Umbilical cord (tissue), 2 donors: ENCODE measurements around the gene VKORC1. TPM values are rescaled to one million over a fixed set of nuclear protein-coding genes. Genes with fewer than 3 reads are reported as not detected.
A peak's percentile ranks its signal among the peaks of the same experiment; 100 is the strongest.
"Not testable (repeated sequence)": the region's sequence is repeated elsewhere in the genome, so short reads cannot be mapped to it uniquely, and the experiment has no call there.

Experiments
- DNase-seq: peaks from one replicate; pipeline ENCODE4 v3.0.0-alpha.2; 2015; ENCODE audit warnings: low spot score
- total RNA-seq: library from RNA; depleted of rRNA; stranded (reverse); fragments of >200 nt; gene quantifications from one replicate; pipeline ENCODE4 v1.2.3, GENCODE V29; 2014; ENCODE audit warnings: low replicate concordance; ENCODE audit not compliant: insufficient read depth

Gene VKORC1
- 112 TPM for total RNA-seq

GRCh38 chr16:31094424-31095120, at the start of gene VKORC1:
TSS of gene VKORC1 (minus strand) at chr16:31094797. CDS start at chr16:31094729, 68 bp downstream.
- peak; percentile 94 for DNase-seq

- DNase-seq: no peak
Observed at GRCh38 chr16:31143694-31144148, 49.1 kb upstream of the VKORC1 start.

DNA sequence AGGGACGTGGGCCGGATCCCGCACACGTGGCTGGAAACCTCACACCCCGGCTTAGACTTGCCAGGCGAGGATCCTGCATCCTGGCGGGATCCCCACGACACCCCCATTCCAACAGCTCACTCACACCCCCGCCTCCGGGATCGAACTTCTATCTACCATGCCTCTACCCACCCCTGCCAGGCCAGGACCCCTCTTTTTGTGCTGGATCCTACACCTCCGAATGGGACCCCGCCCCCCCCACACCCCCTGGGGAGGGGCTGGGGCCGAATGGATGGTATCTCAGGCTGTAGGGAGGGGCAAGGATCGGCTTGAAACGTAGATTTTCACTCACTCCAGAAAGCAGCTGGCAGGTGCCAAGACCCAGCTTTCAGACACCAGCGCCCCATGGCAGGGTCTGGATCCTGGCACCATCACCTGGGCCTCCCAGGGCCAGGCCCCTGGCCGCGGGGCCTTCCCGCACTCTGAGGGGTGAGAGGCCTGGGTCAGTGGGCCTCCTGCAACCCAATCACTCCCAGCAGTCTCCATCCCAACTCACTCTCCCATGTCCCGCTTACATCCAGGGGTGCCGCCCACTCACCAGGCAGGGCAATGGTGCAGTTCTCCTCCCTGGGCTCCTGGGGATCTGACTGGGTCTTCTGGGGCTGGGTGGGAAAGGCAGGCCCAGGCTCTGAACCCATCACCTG, 48.6 kb upstream of the VKORC1 start:
- DNase-seq: no peak

- peak; percentile 100 for DNase-seq
Observed at GRCh38 chr16:31142109-31143010, 47.8 kb upstream of the VKORC1 start.

GRCh38 chr16:31141489-31142108, 47.0 kb upstream of the VKORC1 start:
- no peak for DNase-seq

GRCh38 chr16:31141071-31141469, 46.5 kb upstream of the VKORC1 start:
- DNase-seq: not testable (repeated sequence)

DNA sequence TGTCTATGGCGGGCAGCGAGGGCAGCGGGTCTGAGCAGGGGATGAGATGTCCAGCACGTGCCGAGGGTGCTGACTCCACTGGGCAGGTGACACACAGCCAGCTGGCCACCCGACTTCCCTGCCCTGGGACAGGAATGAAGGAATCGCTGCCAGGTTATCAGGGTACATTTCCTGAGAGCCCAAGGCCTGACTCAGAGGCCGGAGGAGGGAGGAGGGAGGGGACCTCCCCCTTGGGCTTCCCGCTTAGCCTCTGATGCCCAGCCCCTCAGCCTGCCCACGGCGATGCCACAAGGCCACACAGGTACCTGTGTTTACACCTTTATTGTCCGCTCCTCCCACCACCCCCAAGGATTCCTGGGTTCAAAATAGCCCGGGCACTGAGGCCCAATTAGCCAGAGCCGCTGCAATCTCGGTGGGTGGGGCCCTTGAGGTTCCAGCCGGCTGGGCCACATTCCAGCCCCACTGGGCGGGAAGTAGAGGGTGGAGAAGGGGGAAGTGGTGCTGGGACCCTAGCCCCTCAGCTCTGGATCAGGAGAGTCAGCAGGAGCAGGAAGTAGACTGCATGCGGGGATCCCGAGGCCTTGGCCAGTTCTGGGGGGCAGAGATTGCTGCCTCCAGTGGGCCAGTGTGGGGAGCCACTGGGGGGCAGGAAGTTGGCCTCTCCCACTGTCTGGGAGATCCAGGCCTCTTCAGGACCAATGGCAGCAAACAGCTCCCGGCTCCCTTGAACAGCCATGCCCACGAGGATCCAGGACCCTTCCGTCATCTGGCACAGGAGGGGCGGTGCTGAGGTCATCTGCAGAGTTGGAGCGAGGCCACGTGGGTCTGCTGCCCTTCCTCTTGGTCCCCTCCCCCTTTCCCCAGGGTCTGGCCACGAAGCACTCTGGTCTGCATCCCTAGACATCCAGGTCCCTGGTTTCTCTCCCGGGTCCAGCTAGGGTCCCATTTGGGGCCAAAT, 44.3 kb upstream of the VKORC1 start:
- peak; percentile 61 for DNase-seq

GRCh38 chr16:31136822-31137499, 42.4 kb upstream of the VKORC1 start:
- DNase-seq: not testable (repeated sequence)

DNA sequence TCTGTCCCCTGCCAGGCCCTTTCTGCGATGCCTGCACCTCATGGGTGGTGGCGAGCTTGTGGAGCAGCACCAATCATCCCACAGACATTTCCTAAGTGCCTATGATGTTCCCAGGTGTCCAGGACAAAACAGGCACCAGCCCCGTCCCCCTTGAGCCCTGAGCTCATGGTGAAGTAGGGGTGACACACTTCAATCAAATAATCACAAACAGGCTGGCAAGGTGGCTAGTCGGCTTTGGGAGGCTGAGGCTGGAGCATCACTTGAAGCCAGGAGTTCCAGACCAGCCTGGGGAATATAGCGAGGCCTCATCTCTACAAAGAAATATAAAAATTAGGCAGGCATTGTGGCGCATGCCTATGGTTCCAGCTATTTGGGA, 41.7 kb upstream of the VKORC1 start:
- no peak for DNase-seq

- DNase-seq: no peak
Observed at GRCh38 chr16:31135535-31136286, 41.1 kb upstream of the VKORC1 start, which contains the start of gene PRSS8. TSS of gene PRSS8 (minus strand) at chr16:31135727. CDS start at chr16:31135498, 229 bp downstream.

- no peak for DNase-seq
Observed at GRCh38 chr16:31134625-31135534, 40.3 kb upstream of the VKORC1 start.

DNA sequence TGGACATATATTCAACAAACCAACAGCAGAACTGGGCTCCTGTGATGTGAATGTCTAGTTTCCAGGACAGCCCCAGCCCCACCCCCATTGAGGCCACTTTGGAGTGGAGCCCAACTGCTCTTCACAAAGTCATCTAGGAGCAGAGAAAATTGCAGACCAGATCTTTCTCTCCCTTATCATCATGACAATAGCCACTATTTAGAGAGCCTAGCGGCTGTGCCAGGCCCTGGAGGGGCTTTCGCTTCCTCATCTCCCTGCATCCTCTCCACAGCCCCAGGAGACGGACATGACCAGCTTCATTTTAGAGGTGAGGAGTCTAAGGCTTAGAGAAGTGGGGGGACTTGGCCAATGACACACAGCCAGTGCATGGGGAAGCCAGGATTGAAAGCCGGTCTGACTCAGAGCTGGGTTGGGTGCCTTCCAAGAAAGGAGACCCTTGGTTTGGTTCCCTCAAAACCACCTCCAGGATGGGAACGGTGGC, 39.5 kb upstream of the VKORC1 start:
- DNase-seq: no peak

- no peak for DNase-seq
Observed at GRCh38 chr16:31133046-31133501, 38.5 kb upstream of the VKORC1 start.

GRCh38 chr16:31132303-31132979, 37.8 kb upstream of the VKORC1 start:
- no peak for DNase-seq

DNA sequence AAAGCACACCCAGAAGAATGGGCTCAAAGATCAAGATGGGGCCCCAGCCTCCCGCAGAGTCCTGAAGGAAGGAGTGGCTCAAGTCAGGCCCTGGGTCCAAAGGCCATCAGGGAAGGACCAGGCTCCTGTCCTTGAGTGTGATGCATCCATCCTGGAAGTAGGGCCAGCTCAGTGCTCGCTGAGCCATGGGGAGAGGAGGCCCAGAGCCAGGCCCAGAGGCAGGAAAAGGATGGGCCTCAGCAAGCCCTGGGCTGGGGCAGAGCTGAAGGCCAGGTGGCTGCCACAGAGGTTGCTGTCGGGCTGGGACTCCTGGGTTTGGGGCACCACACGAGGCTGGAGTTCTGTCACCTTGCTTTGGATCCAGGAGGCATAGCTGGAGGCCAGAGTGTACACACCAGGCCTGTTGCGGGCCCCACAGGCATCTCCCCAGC, 37.3 kb upstream of the VKORC1 start:
- DNase-seq: no peak

DNA sequence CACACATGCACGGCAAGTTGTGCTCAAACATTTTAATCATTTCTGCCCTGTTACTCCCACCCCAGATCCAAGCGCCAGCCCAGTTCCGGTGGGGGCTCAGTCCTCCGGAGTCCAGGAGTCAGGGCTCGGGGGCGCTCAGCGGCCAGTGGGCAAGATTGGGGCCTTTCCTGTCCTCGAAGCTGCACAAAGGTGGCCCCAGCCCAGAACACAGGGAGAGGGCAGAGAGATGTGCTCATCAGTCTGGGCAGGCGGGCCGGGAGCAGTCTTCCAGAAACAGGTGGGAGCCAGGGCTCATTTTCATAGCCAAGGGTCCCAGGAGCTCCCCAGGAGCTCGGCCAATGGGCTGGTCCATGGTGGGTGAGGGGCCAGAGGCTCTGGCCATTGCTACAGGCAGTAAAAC, 36.8 kb upstream of the VKORC1 start:
- DNase-seq: no peak

- no peak for DNase-seq
Observed at GRCh38 chr16:31130899-31131298, 36.3 kb upstream of the VKORC1 start.
